Activated CD4-positive, CD25-positive, alpha-beta regulatory T cell treated with anti-CD3 and anti-CD28 coated beads, Interleukin-2, amount 50 U/mL, for 72 hours (primary cell): ENCODE measurements around the gene KLHL35.

Experiments used
- DNase-seq: peaks from one replicate; pipeline ENCODE4 v3.0.0; 2021

KLHL35 gene

DNA sequence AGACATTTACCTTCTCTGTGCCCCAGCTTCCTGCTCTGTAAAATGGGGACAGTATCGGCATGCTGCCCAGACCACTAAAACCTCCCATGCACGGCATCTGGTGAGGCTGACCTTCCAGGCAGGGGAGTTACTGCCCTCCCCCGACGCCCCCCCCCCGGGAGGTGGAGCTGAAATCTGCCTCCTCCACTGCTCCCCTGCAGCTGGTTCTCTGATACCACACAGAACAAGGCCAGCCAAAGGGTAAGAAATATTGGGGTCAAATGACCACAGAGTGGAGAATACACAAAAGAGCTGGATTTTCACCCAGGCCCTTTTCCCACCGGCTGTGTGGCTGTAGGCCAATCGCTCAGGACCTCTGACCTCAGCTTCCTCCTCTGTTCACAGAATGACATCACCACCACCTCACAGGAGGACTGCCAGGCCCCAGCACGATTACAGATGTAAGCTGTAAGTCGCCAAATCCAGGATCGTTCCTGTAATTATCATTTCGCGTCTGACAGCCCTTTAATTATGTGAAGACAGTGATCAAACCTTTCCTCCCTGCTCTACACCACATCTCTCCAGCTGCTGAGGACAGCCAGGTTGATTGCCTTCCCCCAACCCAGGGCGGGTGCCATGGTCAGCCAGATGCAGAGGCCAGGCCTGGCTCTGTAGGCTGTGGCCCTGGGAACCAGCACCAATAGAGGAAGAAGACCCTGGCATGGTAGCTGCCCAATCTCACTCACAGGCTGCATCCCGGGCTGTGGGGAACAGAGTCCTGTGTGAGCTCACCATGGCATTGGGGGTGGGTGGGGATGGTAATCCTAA is 35.7 kb upstream of the KLHL35 start:
- no peak for DNase-seq

GRCh38 chr11:75467881-75468280 is 34.9 kb upstream of the KLHL35 start:
- DNase-seq, result no peak

DNA sequence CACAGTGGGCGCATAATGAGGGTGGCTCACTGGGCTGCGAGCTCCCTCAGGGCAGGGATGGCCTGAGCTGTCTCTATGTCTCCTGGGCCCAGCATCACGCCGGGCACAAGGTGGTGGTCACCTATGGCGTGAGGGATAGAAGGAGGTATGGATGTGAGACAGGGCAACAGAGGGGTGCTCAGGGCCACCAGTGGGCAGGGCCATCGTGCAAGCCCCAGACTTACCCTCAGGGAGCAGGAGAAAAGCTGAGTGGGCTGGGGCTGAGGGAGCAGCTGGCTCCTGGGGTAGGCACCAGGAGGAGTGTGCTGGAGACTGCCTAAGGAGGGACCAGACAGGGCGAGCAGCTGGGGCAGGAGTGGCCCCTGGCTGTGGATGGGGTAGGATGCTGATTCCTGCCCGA is 34.3 kb upstream of the KLHL35 start:
- no peak for DNase-seq

DNA sequence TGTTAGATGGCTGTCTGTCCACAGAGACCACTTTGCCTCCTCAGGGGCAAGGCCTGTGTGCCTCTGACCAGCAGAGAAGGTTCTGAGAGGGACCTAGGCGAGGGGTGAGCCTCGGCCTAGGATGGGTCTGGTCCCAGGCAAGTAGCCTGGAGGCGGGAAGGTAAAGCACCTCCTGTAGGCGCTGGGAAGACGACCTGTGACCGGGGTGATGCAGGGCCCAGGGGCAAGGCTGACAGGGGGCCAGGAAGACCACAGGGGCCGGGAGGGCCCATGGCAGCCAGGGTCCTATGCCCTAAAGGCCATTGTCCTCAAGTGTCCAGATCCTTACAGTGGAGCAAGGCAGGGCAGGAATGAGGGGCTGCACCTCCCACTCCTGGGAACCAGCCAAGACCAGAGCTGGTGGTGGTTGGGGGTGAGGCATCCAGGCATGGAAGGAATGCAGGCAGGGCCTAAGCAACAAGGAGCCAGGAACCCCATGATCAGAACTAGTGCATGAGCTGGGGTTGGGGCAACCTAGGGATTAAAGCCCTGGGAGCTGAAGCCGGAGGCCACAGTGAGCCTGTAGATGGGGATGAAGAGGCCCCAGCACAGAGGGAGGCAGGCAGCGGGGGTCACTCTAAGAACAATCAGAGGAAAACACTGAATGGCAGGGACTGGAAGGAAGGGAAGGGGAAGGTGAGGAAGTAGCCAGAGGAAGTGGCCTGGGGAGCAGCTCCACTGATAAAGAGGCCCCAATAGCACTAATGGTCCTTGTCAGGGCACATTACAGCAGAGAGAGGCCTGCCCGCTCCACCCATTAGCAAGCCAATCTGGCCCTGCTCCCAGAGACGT is 32.9 kb upstream of the KLHL35 start:
- DNase-seq, result no peak

- no peak for DNase-seq
Observed at GRCh38 chr11:75463106-75463774, 30.2 kb upstream of the KLHL35 start.

GRCh38 chr11:75462117-75462653 is 29.2 kb upstream of the KLHL35 start:
- DNase-seq, result no peak

- DNase-seq, result no peak
Observed at GRCh38 chr11:75461151-75461550, 28.1 kb upstream of the KLHL35 start.

GRCh38 chr11:75456596-75457183 is 23.7 kb upstream of the KLHL35 start:
- no peak for DNase-seq

GRCh38 chr11:75454987-75455386 is 22.0 kb upstream of the KLHL35 start:
- no peak for DNase-seq

- DNase-seq, result no peak
Observed at GRCh38 chr11:75453916-75454655, 21.1 kb upstream of the KLHL35 start.

DNA sequence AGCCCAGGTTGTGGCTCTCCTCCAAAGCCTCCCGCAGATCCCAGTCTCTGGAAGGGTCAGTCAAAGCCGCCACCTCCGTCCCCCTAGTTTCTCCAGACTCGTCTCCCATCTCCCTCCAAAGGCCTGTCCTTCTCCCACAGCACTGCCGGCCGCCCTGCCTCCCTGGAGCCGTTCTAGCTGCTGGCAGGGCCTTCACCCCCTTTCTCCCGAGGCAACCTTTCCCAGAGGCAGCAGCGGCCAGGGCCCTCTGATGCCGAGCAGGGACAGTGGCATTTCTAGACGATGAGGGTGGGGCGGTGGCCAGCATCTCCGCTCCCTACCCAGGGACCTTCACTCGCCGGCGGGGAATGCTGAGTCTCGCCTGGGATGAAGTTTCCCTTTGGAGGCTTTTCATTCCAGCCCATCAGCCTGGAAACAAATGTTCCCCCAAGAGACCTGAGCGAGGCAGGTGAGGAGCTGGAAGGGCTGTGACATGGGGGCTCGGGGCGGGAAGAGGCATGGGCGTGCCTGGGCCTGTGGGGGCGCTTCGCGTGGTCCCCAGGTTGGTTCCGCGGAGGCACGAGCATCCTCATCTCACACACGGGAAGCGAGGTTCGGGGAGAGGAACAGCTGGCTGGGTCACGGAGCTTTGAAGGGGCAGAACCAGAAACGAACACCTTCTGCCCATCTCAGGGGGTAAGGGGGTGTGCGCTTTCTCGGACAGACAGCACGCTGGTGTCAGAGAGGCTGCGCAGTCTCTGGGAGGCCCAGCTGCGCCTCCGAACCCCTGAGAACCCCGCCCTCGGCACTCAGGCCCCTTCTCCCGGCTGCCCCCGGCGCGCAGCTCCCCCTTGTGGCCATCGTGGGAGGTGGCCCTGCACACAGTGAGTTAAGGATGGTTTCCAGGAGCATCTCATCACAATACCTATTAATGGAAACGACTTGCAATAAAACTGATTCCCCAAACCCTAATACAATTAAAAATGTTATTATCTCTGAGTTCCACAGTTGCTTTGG is 18.1 kb upstream of the KLHL35 start:
- peak; percentile 65 for DNase-seq

GRCh38 chr11:75450236-75450635 is 17.2 kb upstream of the KLHL35 start:
- DNase-seq, result no peak

- DNase-seq, result no peak
Observed at GRCh38 chr11:75449776-75450175, 16.8 kb upstream of the KLHL35 start.

DNA sequence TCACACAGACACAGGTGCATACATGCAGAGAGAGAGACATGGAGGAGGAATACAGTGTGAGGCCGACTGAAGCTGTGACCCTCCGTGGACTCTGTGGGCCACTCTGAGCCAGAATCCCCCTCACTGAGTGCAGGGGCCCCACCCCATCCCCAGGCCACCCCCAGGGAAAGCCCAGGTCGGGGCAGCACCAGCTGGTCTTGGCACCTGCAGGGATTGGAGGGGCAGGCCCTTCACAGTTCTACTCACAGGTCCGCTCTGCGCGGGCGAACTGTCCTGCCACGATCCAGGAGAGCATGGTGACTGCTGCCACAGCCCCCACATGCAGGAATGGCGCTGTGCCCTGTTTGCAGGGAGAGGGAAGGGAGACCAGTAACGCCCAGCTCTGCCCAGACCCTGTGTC is 16.3 kb upstream of the KLHL35 start:
- no peak for DNase-seq

GRCh38 chr11:75447415-75447814 is 14.4 kb upstream of the KLHL35 start:
- no peak for DNase-seq

- peak; percentile 80 for DNase-seq
Observed at GRCh38 chr11:75445315-75445953, 12.4 kb upstream of the KLHL35 start.

GRCh38 chr11:75443043-75443442 is 10.0 kb upstream of the KLHL35 start:
- no peak for DNase-seq

GRCh38 chr11:75442161-75442885 is 9.3 kb upstream of the KLHL35 start:
- no peak for DNase-seq

GRCh38 chr11:75441804-75442132 is 8.8 kb upstream of the KLHL35 start:
- DNase-seq, result no peak
